Activated B cell treated with CpG ODN at 0.5 μM for 24 hours (primary cell): Measurements from ENCODE around the gene LAGE3. TPM values are rescaled to one million over a fixed set of nuclear protein-coding genes. Genes with fewer than 3 reads are reported as not detected.
"Not testable (repeated sequence)": the region's sequence is repeated elsewhere in the genome, so short reads cannot be mapped to it uniquely, and the experiment has no call there.

Source experiments
- ATAC-seq: fragments of 200-7000 bp; cut with Tn5 transposase; one replicate; pipeline ENCODE4 v1.10.0; 2021; ENCODE audit warnings: low read depth, mild to moderate bottlenecking, moderate library complexity
- CTCF ChIA-PET: fragments of 350-600 bp; sonication (Branson Sonifier 250); formaldehyde crosslinking; loops from one replicate; lab custom pipeline; 2021; ENCODE audit warnings: antibody characterized with exemption; lab: Charles Lee
- POLR2A ChIA-PET: fragments of 350-600 bp; sonication (Branson Sonifier 250); formaldehyde crosslinking; loops from one replicate; lab custom pipeline; 2021; ENCODE audit warnings: antibody characterized with exemption; lab: Charles Lee
- DNase-seq: peaks from one replicate; pipeline ENCODE4 v3.0.0; 2022
- H3K27ac Mint-ChIP-seq: one replicate; pipeline ENCODE4 v1.8.0; 2020; ENCODE audit warnings: mixed read lengths
- H3K27me3 Mint-ChIP-seq: one replicate; pipeline ENCODE4 v1.8.0; 2021; ENCODE audit warnings: mixed read lengths
- H3K36me3 Mint-ChIP-seq: one replicate; pipeline ENCODE4 v1.8.0; 2021; ENCODE audit warnings: low read depth, mixed read lengths
- H3K4me1 Mint-ChIP-seq: one replicate; pipeline ENCODE4 v1.8.0; 2021; ENCODE audit warnings: mixed read lengths
- H3K4me3 Mint-ChIP-seq: one replicate; pipeline ENCODE4 v1.8.0; 2020; ENCODE audit warnings: mild to moderate bottlenecking, mixed read lengths
- H3K9me3 Mint-ChIP-seq: one replicate; pipeline ENCODE4 v1.8.0; 2020; ENCODE audit warnings: mixed read lengths
- intact Hi-C: fragments of 100-400 bp; cut with micrococcal nuclease; formaldehyde crosslinking; loops from one replicate; pipeline ENCODE4 v1.15.1; 2024
- total RNA-seq: library from RNA; stranded (reverse); gene quantifications from 2 replicates; pipeline ENCODE4 v1.2.3, GENCODE V29; 2022
- TF ChIP-seq, protein P1 (sequence below): fragments of 200-600 bp; IDR thresholded peaks from one replicate; pipeline ENCODE4 v1.8.0; 2022; ENCODE audit warnings: antibody characterized with exemption, mild to moderate bottlenecking

The LAGE3 gene
- total RNA-seq, 1 donor from 2014 or later: 16.6 TPM

DNA sequence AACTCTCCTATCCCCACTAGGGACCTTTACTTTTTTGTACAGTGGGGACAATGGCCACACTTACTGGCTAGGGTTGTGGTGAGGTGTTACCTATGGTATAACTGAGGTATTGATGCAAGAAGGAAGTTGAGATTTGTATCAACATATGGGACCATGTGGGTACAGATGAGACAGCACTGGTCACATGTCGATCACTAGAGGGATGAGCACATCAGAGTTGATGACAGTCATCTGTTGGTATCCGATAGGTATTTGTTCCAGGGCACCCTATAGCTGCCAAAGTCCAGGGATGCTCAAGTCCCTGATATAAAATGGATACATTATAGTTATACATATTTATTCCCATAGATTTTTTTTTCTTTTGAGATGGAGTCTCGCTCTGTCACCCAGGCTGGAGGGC lies 23.9 kb upstream of the LAGE3 start:
- H3K27ac Mint-ChIP-seq: no peak overlapping the region
- ATAC-seq: no peak
- no peaks in the 10 kb centered on the region for H3K9me3 Mint-ChIP-seq
- DNase-seq: no peak
- intact Hi-C loops: no loop called here
- TF ChIP-seq, protein P1, sequence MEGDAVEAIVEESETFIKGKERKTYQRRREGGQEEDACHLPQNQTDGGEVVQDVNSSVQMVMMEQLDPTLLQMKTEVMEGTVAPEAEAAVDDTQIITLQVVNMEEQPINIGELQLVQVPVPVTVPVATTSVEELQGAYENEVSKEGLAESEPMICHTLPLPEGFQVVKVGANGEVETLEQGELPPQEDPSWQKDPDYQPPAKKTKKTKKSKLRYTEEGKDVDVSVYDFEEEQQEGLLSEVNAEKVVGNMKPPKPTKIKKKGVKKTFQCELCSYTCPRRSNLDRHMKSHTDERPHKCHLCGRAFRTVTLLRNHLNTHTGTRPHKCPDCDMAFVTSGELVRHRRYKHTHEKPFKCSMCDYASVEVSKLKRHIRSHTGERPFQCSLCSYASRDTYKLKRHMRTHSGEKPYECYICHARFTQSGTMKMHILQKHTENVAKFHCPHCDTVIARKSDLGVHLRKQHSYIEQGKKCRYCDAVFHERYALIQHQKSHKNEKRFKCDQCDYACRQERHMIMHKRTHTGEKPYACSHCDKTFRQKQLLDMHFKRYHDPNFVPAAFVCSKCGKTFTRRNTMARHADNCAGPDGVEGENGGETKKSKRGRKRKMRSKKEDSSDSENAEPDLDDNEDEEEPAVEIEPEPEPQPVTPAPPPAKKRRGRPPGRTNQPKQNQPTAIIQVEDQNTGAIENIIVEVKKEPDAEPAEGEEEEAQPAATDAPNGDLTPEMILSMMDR: no peak
- no peaks in the 10 kb centered on the region for H3K4me1 Mint-ChIP-seq
- H3K4me3 Mint-ChIP-seq: no peak overlapping the region
- H3K27me3 Mint-ChIP-seq: no peaks in the 10 kb centered on the region
- peaks cover 11% of the 10 kb centered on the region for H3K36me3 Mint-ChIP-seq
- POLR2A ChIA-PET: no interaction called here
- CTCF ChIA-PET: interaction anchor here (0.8 kb wide), 1 partner anchor 31 kb away, joined by 3 read pairs; no protein-coding TSS in a partner anchor

DNA sequence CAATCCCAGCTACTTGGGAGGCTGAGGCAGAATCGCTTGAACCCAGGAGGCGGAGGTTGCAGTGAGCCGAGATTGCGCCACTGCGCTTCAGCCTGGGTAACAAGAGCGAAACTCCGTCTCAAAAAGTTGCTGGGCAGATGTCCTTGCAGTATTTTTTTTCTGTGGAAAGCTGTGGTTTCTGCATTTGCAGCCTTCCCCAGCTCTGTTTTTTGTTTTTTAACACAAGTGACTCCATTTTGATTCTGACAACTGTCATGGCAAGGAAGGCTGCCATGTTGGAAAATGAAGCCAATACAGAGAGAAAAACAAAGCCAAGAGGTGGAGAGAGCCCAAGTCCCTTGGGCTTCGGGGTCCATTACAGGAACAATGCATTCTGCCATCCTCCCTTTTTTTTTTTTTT lies 23.0 kb upstream of the LAGE3 start:
- no peaks in the 10 kb centered on the region for H3K9me3 Mint-ChIP-seq
- DNase-seq (no peak), ATAC-seq (no peak)
- CTCF ChIA-PET: no interaction called here
- peaks cover 6% of the 10 kb centered on the region for H3K4me1 Mint-ChIP-seq
- H3K4me3 Mint-ChIP-seq: no peak overlapping the region
- TF ChIP-seq, protein P1: no peak
- no peak overlapping the region for H3K27ac Mint-ChIP-seq
- POLR2A ChIA-PET: interaction anchor here (0.7 kb wide), 1 partner anchor 155 kb away, joined by 9 read pairs; no protein-coding TSS in a partner anchor
- H3K27me3 Mint-ChIP-seq: no peaks in the 10 kb centered on the region
- H3K36me3 Mint-ChIP-seq: peaks cover 11% of the 10 kb centered on the region
- intact Hi-C loops: no loop called here

DNA sequence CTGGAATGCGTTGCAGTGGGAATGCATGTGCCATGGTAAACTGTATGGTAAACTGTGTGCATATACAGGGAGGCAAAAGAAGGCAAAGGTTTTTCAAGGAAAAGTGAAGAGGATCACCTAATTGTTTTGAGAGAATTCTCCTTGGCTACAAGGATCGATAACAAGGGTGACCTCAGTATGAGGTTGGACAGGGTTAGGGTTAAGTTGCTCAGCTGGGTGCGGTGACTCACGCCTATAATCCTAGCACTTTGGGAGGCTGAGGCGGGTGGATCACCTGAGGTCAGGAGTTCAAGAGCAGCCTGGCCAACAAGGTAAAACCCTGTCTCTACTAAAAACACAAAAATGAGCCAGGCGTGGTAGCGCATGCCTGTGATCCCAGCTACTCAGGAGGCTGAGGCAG lies 22.3 kb upstream of the LAGE3 start:
- H3K36me3 Mint-ChIP-seq, H3K4me3 Mint-ChIP-seq, H3K27ac Mint-ChIP-seq, intact Hi-C loops, DNase-seq, H3K9me3 Mint-ChIP-seq, CTCF ChIA-PET, H3K27me3 Mint-ChIP-seq, ATAC-seq: not testable (repeated sequence)
- POLR2A ChIA-PET: interaction anchor here (0.7 kb wide), 1 partner anchor 12 kb away, joined by 5 read pairs; no protein-coding TSS in a partner anchor
- H3K4me1 Mint-ChIP-seq: peaks cover 12% of the 10 kb centered on the region

DNA sequence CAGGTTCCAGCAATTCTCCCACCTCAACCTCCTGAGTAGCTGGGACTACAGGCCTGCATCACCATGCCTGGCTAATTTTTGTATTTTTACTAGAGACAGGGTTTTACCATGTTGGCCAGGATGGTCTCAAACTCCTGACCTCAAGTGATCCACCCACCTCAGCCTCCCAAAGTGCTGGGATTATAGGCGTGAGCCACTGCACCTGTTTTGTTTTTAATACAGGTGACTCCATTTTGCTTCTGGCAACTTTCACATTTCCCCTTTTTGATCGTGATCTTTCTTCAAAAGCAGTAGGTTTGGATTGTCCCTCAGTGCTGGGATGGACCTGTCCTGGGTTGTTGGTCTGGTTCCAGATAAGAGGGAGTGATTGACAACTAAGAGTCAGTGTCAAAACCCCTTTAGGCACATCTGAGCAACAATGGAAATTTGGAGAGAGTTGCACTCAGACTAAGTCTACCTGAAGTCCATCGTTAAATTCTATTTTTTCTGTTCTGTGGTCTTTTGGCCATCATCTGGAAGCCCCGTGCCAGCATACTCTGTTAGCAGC lies 17.6 kb upstream of the LAGE3 start:
- H3K4me3 Mint-ChIP-seq, H3K27me3 Mint-ChIP-seq, ATAC-seq, H3K36me3 Mint-ChIP-seq, DNase-seq, CTCF ChIA-PET, H3K27ac Mint-ChIP-seq, intact Hi-C loops, H3K9me3 Mint-ChIP-seq: not testable (repeated sequence)
- peaks cover 12% of the 10 kb centered on the region for H3K4me1 Mint-ChIP-seq
- POLR2A ChIA-PET: interaction anchor here (0.6 to 1.6 kb wide), 2 partner anchors 20 to 99 kb away, joined by 3 to 4 read pairs; no protein-coding TSS in a partner anchor

DNA sequence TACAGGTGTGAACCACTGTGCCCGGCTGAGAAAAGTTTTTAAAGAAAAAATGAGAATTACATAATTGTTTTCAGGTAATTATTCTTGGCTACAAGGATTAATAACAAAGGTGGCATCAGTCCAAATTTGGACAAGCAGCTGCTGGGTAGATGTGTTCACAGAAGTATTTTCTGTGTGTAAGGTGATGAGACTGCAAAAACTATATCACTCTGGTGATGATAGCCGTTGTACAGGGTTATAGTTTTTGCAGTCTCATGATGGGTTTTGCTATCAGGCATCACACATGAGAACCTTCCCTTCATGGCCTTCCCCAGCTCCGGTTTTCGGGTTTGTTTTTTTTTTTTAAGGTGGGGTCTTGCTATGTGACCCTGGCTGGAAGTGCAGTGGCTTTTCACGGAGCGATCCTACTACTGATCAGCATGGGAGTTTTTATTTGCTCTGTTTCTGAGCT lies 16.4 kb upstream of the LAGE3 start:
- intact Hi-C loops: no loop called here
- no peak for ATAC-seq

DNA sequence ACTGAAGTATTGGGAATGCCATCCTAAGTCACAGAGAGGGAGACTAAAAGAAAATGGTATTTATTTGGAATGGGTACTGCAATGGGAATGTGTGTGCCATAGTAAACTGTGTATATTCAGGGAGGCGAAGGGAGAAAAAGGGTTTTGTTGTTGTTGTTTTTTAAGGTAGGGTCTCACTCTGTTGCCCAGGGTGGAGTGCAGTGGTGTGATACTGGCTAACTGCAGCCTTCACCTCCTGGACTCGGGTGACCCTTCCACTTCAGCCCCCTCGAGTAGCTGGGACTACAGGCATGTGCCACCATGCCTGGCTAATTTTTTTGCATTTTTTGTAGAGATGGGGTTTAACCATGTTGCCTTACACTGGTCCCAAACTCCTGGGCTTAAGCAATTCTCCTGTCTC lies 15.6 kb upstream of the LAGE3 start:
- TF ChIP-seq, protein P1: no peak
- ChIA-PET CTCF (no interaction called here), POLR2A (no interaction called here)
- no peaks in the 10 kb centered on the region for H3K36me3 Mint-ChIP-seq
- intact Hi-C loops: loop anchor here (5.0 kb wide), 2 partner anchors 37 to 97 kb away; partner anchors contain the start of genes PLXNA3 and RPL10
- no peak for ATAC-seq
- DNase-seq: no peak
- H3K27ac Mint-ChIP-seq: no peak overlapping the region
- no peak overlapping the region for H3K4me3 Mint-ChIP-seq
- H3K9me3 Mint-ChIP-seq: no peaks in the 10 kb centered on the region
- H3K27me3 Mint-ChIP-seq: no peaks in the 10 kb centered on the region
- peaks cover 13% of the 10 kb centered on the region for H3K4me1 Mint-ChIP-seq

More for the DNA sequence above, 16.4 kb upstream of the LAGE3 start:
- TF ChIP-seq, protein P1: no peak
- Mint-ChIP-seq H3K27me3 (no peaks in the 10 kb centered on the region), H3K9me3 (no peaks in the 10 kb centered on the region), H3K4me3 (no peak overlapping the region), H3K27ac (no peak overlapping the region), H3K36me3 (no peaks in the 10 kb centered on the region), H3K4me1 (peaks cover 12% of the 10 kb centered on the region)
- POLR2A ChIA-PET: interaction anchor here (0.6 to 0.8 kb wide), 3 partner anchors 12 to 98 kb away, joined by 3 to 4 read pairs (median 3); partner anchors contain the start of gene RPL10
- no peak for DNase-seq
- CTCF ChIA-PET: no interaction called here
